HG02852 (cell line): Measurements from ENCODE around the gene DCTPP1.
A peak's percentile ranks its signal among the peaks of the same experiment; 100 is the strongest.
"Not testable (repeated sequence)": the region's sequence is repeated elsewhere in the genome, so short reads cannot be mapped to it uniquely, and the experiment has no call there.

Experiments used
- ATAC-seq: cut with Tn5 transposase; IDR thresholded peaks from one replicate; pipeline ENCODE4 v1.9.1; 2021; ENCODE audit warnings: mild to moderate bottlenecking, moderate library complexity; ENCODE audit not compliant: unreplicated experiment

Gene DCTPP1

DNA sequence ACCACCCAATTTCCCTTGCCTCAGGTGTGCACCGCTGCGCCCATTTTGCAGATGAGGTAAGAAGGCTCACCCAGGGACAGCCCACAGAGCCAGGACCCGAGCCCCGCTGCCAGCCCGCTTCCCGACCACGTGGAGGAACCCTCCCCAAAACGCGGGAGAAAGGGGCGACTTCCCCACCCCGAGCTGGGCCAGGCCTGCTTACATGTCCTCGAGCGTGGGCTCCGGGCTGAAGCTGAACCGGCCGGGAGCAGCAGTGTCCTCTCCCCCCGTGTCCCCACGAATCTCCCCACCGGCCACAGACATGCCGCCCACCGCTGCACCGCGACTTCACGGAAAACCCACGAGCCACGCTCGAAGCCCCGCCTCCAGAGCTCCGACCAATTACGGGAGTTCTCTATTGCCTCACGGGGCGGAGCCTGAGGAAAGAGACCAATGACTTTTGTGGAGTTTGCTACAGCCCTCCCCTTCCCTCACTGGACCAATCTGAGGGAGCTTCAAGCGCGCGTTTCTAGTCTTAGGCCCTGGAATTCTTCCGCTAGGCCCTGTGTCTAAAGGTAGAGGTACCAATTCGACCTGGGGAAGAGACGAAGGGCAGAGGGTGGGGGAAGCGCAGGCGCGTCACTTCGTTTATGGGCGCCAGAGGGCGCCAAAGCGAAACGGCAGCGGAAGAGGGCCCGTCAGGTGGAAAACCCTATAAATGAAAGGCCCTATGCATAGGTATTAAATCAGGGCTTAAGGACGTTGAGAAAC lies at the start of gene DCTPP1:
TSS of gene DCTPP1 (minus strand) at position 353 of the 750 bp plus-strand sequence. CDS start at position 303, 50 bp downstream.
- peak; percentile 93 for ATAC-seq

GRCh38 chr16:30478766-30479478 lies 49.1 kb upstream of the DCTPP1 start:
- no peak for ATAC-seq

GRCh38 chr16:30477773-30478172 lies 47.9 kb upstream of the DCTPP1 start:
- ATAC-seq, result not testable (repeated sequence)

GRCh38 chr16:30476991-30477390 lies 47.2 kb upstream of the DCTPP1 start:
- no peak for ATAC-seq

DNA sequence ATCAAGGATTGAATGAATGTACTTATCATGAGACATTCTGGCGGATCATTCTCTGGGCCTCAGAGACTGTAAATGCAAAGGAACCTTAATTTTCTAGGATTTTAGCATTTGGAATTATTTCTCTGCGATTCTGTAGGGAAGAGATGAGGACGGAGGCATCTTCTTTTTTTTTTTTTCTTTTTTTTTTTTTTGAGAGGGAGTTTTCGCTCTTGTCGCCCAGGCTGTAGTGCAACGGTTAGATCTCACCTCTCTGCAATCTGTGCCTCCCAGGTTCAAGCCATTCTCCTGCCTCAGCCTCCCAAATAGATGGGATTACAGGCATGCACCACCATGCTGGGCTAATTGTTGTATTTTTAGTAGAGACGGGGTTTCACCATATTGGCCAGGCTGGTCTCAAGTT lies 44.9 kb upstream of the DCTPP1 start:
- no peak for ATAC-seq

DNA sequence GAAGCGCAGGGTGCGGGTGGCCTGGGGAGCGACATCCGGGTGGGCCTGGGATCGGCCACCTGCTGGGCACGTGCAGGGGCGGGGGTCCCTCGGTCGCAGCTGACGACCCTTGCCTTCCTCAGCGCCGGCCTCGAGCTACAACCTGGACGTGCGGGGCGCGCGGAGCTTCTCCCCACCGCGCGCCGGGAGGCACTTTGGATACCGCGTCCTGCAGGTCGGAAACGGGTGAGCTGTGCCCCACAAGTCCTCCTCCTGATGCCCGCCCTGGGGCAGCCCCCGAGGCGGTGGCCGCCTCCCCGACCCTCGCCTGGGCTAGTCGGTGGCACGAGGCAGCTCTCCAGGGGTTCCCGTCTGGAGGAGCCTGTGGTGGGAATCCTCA lies 44.2 kb upstream of the DCTPP1 start:
- no peak for ATAC-seq

GRCh38 chr16:30473231-30474073 lies 43.6 kb upstream of the DCTPP1 start:
- ATAC-seq, result no peak

DNA sequence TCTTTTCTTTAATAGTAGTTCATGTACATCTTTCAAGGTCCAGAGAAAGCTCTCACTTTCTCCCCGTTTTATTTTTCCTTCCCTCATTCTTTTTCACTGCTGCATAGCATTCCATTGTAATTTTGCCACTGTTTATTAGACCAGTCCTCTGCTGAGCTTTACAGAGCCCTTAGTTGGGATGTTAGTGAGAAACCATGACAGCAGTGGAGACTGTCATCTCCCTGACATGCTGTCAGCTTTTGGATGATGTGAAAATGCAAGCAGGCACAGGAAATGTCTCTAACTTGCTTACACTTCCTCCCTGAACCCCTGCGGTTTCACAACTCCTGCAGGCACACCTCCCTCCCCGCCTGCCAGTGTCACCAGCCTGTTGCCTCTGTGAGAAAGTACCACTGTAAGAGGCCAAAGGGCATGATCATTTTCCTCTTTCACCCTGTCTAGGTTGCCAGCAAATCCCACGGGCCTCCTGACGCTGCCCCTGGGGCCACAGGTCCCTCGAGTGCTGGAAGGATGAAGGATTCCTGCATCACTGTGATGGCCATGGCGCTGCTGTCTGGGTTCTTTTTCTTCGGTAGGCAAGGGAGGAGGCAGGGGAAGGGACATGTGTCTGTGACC lies 42.6 kb upstream of the DCTPP1 start, which contains the start of gene ITGAL:
TSS of gene ITGAL (plus strand) at position 415 of the 615 bp plus-strand sequence. CDS start at position 511, 96 bp downstream.
- peak; percentile 45 for ATAC-seq

DNA sequence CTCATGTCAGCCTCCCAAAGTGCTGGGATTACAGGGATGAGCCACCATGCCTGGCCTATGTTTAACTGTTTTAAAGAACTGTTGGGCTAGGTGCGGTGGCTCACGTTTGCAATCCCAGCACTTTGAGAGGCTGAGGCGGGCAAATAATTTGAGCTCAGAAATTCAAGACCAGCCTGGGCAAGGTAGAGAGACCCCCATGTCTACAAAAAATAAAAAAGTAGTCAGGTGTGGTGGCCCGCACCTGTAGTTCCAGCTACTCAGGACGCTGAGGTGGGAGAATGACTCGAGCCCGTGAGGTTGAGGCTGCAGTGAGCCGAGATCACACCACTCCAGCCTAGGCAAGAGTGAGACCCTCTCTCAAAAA lies 40.8 kb upstream of the DCTPP1 start:
- no peak for ATAC-seq

DNA sequence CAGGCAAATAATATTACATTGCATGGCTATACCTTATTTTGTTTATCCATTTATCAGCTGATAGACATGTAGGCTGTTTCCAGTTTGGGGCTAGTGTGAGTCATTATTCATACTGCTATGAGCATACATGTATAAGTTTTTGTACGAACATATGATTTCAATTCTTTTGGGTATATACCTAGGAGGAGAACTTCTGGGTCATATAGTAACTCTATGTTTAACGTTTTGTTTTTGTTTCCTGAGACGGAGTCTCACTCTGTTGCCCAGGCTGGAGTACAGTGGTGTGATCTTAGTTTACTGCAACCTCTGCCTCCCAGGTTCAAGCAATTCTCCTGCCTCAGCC lies 40.3 kb upstream of the DCTPP1 start:
- no peak for ATAC-seq

GRCh38 chr16:30464078-30464477 lies 34.2 kb upstream of the DCTPP1 start:
- ATAC-seq, result no peak

- not testable (repeated sequence) for ATAC-seq
Observed at GRCh38 chr16:30461426-30461825, 31.6 kb upstream of the DCTPP1 start.

- no peak for ATAC-seq
Observed at GRCh38 chr16:30459456-30459855, 29.6 kb upstream of the DCTPP1 start.

DNA sequence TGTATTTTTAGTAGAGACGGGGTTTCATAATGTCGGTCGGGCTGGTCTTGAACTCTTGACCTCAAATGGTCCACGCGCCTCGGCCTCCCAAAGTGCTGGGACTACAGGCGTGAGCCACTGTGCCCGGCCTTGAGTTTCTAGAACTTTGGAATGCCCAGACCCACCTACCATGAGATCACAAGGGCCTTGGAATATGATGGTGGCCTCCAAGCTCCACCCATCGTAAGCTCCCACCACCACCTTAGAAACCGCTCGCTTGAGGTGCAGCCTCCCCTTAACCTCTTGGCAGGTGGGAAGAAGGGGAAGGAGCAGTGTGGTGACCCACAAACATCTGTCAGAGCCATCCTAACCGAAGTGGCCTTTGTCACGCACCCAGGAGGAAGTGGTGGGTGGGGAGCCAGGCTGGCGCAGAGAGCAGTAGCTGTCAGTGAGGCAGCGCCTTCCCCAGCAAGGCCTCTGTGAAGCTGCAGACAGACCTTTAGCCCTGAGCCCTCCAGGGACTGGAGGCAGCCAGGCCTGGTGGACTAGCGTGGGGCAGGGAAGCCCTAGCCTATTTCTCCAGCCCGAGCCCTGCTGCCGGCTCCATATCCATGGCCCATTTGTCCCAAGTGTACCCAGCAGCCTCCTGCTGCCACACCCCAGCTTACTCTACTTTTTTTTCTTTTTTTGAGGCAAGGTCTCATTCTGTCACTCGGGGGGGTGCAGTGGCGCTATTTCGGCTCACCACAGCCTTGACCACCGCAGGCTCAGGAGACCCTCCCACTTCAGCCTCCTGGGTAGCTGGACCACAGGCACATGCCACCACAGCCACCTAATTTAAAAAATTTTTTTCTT lies 28.9 kb upstream of the DCTPP1 start:
- ATAC-seq, result peak; percentile 82

GRCh38 chr16:30457743-30458560 lies 28.1 kb upstream of the DCTPP1 start:
- ATAC-seq, result no peak

- no peak for ATAC-seq
Observed at GRCh38 chr16:30457256-30457655, 27.4 kb upstream of the DCTPP1 start.

- ATAC-seq, result no peak
Observed at GRCh38 chr16:30456302-30456701, 26.5 kb upstream of the DCTPP1 start.

DNA sequence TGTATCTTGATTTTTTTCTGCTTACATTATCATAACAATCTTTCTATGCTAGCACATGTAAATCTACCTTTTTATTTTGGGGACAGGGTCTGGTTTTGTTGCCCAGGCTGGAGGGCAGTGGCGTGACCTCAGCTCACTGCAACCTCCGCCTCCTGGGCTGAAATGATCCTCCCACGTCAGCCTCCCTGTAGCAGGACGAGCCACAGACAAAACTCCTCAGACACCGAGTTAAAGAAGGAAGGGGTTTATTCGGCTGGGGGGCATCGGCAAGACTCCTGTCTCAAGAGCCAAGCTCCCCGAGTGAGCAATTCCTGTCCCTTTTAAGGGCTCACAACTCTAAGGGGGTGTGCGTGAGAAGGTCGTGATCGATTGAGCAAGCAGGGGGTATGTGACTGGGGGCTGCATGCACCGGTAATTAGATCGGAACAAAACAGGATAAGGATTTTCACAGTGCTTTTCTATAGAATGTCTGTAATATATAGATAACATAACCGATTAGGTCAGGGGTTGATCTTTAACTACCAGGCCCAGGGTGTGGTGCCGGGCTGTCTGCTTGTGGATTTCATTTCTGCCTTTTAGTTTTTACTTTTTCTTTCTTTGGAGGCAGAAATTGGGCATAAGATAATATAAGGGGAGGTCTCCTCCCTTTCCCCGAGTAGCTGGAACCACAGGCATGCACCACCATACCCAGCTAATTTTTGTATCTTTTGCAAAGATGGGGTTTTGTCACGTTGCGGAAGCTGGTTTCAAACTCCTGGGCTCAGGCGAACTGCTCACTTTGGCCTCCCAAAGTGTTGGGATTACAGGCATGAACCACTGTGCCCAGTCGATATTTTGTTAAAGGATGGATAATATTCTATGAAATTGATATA lies 23.1 kb upstream of the DCTPP1 start:
- ATAC-seq, result not testable (repeated sequence)

GRCh38 chr16:30449116-30449435 lies 19.2 kb upstream of the DCTPP1 start:
- no peak for ATAC-seq
